Stimulated activated CD4-positive, alpha-beta T cell treated with anti-CD3 and anti-CD28 coated beads, Interleukin-2, amount 100 ng/mL, for 48 hours (primary cell): ENCODE data around the gene ARHGEF38.
"Not testable (repeated sequence)": the region's sequence is repeated elsewhere in the genome, so short reads cannot be mapped to it uniquely, and the experiment has no call there.

Source experiments
- DNase-seq, 2 donors: peaks; one replicate each; pipeline ENCODE4 v3.0.0-alpha.2; 2020

Gene ARHGEF38

DNA sequence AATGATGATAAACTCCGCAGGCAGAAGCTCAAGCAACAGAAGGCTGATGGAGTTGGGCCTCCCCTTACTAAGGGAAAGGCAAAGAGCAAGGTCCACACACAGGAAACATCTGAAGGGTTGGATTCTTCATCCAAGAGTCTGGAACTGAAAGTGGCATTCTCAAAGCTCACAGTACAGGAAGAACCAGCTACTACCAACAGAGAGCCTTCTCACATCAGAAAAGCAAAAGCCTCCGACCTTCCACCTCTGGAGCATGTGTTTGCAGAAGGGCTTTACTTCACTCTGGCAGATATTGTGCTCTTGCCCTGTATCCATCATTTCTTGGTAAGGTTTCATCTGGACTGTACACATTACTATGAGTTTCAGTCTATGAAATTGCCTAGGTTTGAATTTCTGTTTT lies 166.8 kb downstream of the ARHGEF38 start:
- DNase-seq, result no peak

DNA sequence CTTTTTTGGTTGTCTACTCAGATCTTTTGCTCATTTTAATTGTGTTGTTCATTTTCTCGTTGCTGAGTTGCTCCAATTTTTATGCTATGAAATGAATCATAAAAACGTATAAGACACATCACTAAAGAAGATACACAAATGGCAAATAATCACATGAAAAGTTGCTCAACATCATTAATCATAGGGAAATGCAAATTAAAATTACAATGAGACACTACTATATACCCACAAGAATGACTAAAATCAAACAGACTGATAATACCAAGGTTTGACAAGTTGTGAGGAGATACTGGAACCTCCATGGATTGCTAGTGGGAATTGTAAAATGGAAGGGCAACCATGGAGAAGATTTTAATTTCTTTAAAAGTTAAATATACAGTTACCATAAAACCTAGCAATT lies 173.2 kb downstream of the ARHGEF38 start:
- no peak for DNase-seq

DNA sequence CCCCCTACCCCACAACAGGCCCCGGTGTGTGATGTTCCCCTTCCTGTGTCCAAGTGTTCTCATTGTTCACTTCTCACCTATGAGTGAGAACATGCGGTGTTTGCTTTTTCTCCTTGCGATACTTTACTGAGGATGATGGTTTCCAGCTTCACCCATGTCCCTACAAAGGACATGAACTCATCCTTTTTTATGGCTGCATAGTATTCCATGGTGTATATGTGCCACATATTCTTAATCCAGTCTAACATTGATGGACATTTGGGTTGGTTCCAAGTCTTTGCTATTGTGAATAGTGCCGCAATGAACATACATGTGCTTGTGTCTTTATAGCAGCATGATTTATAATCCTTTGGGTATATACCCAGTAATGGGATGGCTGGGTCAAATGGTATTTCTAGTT lies 177.5 kb downstream of the ARHGEF38 start:
- not testable (repeated sequence) for DNase-seq
